Activated naive CD4-positive, alpha-beta T cell treated with anti-CD3 and anti-CD28 coated beads, Interleukin-2, amount 50 U/mL, for 24 hours (primary cell): ENCODE data around the gene HTR1D.
A peak's percentile ranks its signal among the peaks of the same experiment; 100 is the strongest.
"Not testable (repeated sequence)": the region's sequence is repeated elsewhere in the genome, so short reads cannot be mapped to it uniquely, and the experiment has no call there.

Source experiments
- H3K27ac Mint-ChIP-seq: one replicate; pipeline ENCODE4 v1.8.0; 2021; ENCODE audit warnings: mild to moderate bottlenecking, mixed read lengths
- H3K27me3 Mint-ChIP-seq: one replicate; pipeline ENCODE4 v1.8.0; 2021; ENCODE audit warnings: mixed read lengths
- H3K36me3 Mint-ChIP-seq: one replicate; pipeline ENCODE4 v1.8.0; 2021; ENCODE audit warnings: mixed read lengths
- H3K4me1 Mint-ChIP-seq: one replicate; pipeline ENCODE4 v1.8.0; 2021; ENCODE audit warnings: mixed read lengths
- H3K4me3 Mint-ChIP-seq: one replicate; pipeline ENCODE4 v1.8.0; 2021; ENCODE audit warnings: mild to moderate bottlenecking, mixed read lengths
- H3K9me3 Mint-ChIP-seq: one replicate; pipeline ENCODE4 v1.8.0; 2021; ENCODE audit warnings: mixed read lengths

Gene HTR1D

DNA sequence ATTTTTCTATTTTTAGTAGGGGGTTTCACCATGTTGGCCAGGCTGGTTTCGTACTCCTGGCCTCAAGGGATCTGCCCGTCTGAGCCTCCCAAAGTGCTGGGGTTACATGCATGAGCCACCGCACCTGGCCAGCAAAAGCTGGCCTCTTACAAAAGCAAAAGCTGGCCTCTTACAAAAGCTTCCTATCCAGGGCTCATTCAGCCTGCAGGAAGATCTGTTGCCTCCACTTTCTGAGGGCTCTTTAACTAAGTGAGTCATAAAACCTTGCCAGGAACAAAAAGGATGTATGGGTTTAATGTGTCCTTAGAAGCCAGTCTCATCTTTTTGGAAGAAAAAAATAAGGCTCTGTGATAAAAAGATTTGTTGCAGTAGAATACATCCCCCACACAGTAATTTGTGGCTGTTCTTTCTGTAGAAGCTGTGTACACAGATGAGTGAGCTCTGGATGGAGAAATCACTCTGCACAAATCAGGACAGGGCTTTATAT, 15.0 kb downstream of the HTR1D start:
- no peaks in the 10 kb centered on the region for H3K9me3 Mint-ChIP-seq
- no peak overlapping the region for H3K27ac Mint-ChIP-seq
- no peak overlapping the region for H3K4me3 Mint-ChIP-seq
- H3K27me3 Mint-ChIP-seq = no peaks in the 10 kb centered on the region
- no peaks in the 10 kb centered on the region for H3K4me1 Mint-ChIP-seq
- H3K36me3 Mint-ChIP-seq = no peaks in the 10 kb centered on the region

DNA sequence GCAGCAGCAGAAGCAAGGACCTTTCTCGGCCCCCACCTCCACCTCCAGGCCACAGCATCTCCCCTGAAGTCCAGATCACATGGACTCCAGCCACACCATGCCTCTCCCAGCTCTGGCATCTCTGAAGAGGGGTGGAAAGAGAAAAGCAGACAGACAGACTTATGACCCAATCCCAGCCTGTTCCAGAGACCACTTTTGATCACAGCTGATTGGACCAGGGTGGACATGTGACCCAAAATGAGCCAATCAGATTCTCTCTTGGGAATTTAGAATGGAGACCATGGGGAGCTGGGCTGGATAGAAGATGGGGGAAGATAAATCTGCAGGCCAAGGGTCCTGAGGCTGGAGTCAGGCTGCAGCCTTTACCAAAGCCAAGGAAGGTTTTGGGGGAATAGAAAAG, 16.4 kb downstream of the HTR1D start:
- Mint-ChIP-seq H3K27ac (no peak overlapping the region), H3K4me3 (no peak overlapping the region), H3K9me3 (no peaks in the 10 kb centered on the region), H3K36me3 (no peaks in the 10 kb centered on the region), H3K4me1 (no peaks in the 10 kb centered on the region), H3K27me3 (no peaks in the 10 kb centered on the region)

GRCh38 chr1:23198373-23198772, 18.9 kb downstream of the HTR1D start:
- Mint-ChIP-seq H3K4me3 (no peak overlapping the region), H3K4me1 (no peaks in the 10 kb centered on the region), H3K36me3 (no peaks in the 10 kb centered on the region), H3K9me3 (no peaks in the 10 kb centered on the region), H3K27ac (no peak overlapping the region), H3K27me3 (no peaks in the 10 kb centered on the region)

DNA sequence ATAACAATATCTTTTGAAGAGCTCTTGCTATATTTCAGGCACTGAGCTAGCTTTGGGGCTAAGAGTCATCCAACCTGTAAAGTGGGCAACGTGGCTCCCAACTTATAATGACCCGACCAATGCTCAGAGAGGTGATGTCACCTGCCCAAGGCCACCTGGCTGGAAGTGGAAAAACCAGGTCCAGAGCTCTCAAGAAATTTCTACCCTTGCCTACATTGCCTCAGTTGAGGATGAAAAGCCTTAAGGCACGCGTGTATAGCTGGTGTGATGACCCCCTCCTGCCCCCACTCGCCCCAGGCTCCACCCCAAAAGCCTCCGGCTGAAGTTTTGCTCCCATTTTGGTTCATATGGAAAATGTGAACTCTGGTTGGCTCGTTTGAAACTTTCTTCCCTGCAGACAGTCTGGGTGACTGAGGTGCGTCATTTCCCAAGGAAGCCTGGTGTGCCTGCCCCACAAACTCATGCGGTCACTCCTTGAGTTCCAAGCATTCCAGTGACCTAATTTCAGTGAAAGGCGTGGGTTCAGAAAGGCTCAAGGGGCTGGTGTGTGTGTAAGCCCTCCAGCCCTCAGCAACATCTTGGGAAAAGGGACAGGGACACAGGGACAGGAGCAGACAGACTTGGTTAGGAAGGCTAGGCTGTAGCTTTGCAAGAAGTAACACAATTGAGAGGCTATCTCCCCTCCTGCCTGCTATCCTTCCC, 20.5 kb downstream of the HTR1D start:
- Mint-ChIP-seq H3K4me3 (no peak overlapping the region), H3K27ac (no peak overlapping the region), H3K36me3 (no peaks in the 10 kb centered on the region), H3K27me3 (peaks cover 2% of the 10 kb centered on the region), H3K4me1 (no peaks in the 10 kb centered on the region), H3K9me3 (no peaks in the 10 kb centered on the region)

DNA sequence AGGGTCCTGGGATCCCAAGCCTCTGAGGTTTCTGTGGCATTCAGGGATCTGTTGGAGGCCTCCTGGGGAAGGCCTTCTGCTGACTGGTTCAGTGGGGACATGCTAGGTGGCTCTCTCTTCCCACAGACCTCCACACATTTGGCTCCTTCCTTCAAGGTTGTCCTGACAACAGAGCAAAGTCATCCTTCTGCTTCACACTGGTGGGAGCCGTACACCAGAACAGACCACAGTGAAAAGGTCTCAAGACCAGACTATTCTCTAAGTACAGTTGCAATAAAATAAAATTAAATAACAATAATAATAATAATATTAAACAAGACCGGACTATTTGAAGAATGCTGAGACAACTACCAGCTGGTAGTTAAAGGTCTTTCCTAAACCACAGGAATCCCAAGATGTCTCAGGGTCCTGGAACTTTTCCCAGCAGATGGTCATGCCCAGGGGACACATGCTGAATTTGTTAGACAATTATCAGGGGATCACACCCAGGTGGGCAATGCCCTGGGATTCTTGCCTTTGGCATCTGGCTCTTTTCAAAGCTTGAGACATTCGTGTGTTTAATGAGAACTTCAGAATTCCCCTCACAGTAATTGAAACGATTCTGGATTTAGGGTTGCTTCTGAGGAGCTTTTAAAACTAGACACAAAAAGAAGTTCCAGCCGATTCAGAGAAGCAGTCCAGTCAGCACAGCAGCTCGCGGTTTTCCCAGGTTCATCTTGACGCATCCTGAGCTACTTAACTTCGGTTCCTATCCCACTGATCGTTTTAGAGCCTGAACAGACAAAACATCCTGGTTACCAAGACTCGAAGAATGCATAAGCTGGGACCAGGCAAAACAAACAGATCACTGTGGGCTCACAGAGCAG, 22.9 kb downstream of the HTR1D start:
- no peak overlapping the region for H3K27ac Mint-ChIP-seq
- H3K9me3 Mint-ChIP-seq = no peaks in the 10 kb centered on the region
- no peaks in the 10 kb centered on the region for H3K36me3 Mint-ChIP-seq
- H3K27me3 Mint-ChIP-seq = peaks cover 2% of the 10 kb centered on the region
- H3K4me1 Mint-ChIP-seq = no peaks in the 10 kb centered on the region
- no peak overlapping the region for H3K4me3 Mint-ChIP-seq

DNA sequence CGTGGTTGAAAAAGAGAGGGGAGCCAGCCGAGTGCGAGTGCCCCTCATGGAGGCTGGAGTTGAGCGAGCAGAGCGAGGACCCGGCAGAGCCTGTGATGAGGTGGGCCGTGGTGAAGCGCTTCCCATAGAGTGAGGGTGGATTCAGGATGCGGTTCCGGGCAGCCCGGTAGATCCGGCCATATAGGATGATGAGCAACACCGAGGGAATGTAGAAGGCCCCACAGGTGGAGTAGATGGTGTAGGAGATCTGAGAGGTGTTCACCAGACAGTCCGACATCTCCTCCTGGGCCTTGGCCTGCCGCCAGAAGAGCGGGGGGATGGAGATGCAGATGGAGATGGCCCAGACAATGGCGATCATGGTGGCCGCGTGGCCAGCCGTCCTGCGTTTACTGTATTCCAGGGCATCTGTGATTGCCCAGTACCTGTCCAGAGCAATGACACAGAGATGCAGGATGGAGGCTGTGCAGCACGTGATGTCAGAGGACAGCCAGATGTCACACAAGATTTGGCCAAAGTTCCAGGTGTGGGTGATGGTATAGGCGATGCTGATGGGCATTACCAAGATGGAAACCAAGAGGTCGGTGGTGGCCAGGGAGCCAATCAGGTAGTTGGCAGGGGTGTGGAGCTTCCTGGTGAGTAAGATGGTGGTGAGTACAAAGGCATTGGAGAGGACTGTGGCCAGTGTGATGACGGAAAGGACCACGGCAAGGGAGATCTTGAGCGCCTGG, 23.7 kb downstream of the HTR1D start:
- Mint-ChIP-seq H3K4me3 (no peak overlapping the region), H3K9me3 (no peaks in the 10 kb centered on the region), H3K27ac (no peak overlapping the region), H3K36me3 (no peaks in the 10 kb centered on the region), H3K4me1 (no peaks in the 10 kb centered on the region), H3K27me3 (peaks cover 2% of the 10 kb centered on the region)

DNA sequence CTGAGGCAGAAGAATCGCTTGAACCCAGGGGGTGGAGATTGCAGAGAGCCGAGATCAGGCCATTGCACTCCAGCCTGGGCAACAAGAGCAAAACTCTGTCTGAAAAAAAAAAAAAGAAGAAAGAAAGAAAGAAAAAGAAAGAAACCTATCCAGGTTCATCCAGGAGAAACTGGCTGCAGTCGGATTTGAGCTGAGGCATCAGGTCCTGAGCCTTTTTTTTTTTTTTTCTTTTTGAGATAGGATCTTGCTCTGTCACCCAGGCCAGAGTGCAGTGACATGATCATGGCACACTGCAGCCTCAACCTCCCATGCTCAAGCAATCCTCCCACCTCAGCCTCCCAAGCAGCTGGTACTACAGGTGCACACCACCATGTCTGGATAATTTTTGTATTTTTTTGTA, 26.1 kb downstream of the HTR1D start:
- Mint-ChIP-seq H3K9me3 (no peaks in the 10 kb centered on the region), H3K27ac (no peak overlapping the region), H3K27me3 (peaks cover 2% of the 10 kb centered on the region), H3K4me3 (no peak overlapping the region), H3K36me3 (no peaks in the 10 kb centered on the region), H3K4me1 (no peaks in the 10 kb centered on the region)

DNA sequence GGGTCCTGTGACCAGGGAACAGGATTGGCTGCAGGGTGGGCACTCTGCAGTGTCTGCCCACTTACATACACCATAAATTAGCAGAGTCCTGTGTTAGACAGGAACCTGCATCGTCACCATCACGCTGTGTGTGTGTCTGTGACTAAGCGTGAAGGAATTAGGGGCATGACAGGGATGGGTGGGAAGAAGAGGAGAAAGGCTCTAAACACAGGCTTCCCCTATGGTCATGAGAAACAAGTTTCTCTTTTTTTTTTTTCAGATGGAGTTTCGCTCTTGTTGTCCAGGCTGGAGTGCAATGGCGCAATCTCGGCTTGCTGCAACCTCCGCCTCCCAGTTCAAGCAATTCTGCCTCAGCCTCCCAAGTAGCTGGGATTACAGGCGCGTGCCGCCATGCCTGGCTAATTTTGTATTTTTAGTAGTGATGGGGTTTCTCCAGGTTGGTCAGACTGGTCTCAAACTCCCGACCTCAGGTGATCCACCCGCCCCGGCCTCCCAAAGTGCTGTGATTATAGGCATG, 28.3 kb downstream of the HTR1D start:
- not testable (repeated sequence) for H3K4me1 Mint-ChIP-seq, H3K27me3 Mint-ChIP-seq, H3K27ac Mint-ChIP-seq, H3K36me3 Mint-ChIP-seq, H3K4me3 Mint-ChIP-seq, H3K9me3 Mint-ChIP-seq

GRCh38 chr1:23188434-23188884, 28.8 kb downstream of the HTR1D start:
- Mint-ChIP-seq H3K27ac (no peak overlapping the region), H3K4me1 (peaks cover 4% of the 10 kb centered on the region), H3K4me3 (no peak overlapping the region), H3K27me3 (peaks cover 2% of the 10 kb centered on the region), H3K9me3 (no peaks in the 10 kb centered on the region), H3K36me3 (no peaks in the 10 kb centered on the region)

- H3K27me3 Mint-ChIP-seq = peaks cover 2% of the 10 kb centered on the region
- H3K27ac Mint-ChIP-seq = no peak overlapping the region
- no peaks in the 10 kb centered on the region for H3K9me3 Mint-ChIP-seq
- H3K36me3 Mint-ChIP-seq = no peaks in the 10 kb centered on the region
- no peak overlapping the region for H3K4me3 Mint-ChIP-seq
- H3K4me1 Mint-ChIP-seq = peaks cover 4% of the 10 kb centered on the region
Measured at GRCh38 chr1:23187637-23188036, 29.7 kb downstream of the HTR1D start.

GRCh38 chr1:23185381-23185780, 31.9 kb downstream of the HTR1D start:
- Mint-ChIP-seq H3K9me3 (no peaks in the 10 kb centered on the region), H3K4me1 (peaks cover 4% of the 10 kb centered on the region), H3K27ac (no peak overlapping the region), H3K27me3 (no peaks in the 10 kb centered on the region), H3K36me3 (no peaks in the 10 kb centered on the region), H3K4me3 (no peak overlapping the region)

DNA sequence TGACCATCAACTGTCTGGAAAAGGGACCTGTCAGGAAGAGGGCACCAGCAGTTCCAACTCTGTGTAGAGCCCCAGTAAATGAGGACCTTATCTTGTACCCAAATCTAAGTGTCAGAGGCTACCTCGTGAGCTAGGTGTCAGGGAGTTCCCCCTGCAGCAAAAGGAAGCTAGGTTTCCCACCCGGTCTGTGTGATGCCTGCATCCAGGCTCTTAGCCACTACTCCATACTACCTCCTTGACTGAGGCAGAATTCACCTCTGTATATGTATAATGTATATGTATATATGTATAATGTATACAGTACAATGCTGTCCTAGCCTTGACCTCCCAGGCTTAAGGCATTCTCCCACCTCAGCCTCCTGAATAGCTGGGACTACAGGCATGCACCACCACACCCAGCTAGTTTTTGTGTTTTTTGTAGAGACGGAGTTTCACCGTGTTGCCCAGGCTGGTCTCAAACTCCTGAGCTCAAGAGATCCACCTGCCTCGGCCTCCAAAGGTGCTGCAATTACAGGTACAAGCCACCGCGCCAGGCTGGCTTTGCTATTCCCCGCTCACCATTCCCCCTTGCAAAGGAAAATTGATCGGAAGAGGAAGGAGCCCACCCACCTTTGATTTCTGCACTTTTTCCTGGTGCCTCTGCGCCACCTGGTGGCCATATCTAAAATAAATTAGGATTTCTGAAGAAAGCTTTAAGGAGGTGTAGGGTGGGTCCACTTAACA, 32.9 kb downstream of the HTR1D start:
- no peak overlapping the region for H3K27ac Mint-ChIP-seq
- H3K9me3 Mint-ChIP-seq = no peaks in the 10 kb centered on the region
- H3K36me3 Mint-ChIP-seq = no peaks in the 10 kb centered on the region
- H3K4me3 Mint-ChIP-seq = peak overlapping the region; percentile 73
- peaks cover 4% of the 10 kb centered on the region for H3K4me1 Mint-ChIP-seq
- no peaks in the 10 kb centered on the region for H3K27me3 Mint-ChIP-seq

DNA sequence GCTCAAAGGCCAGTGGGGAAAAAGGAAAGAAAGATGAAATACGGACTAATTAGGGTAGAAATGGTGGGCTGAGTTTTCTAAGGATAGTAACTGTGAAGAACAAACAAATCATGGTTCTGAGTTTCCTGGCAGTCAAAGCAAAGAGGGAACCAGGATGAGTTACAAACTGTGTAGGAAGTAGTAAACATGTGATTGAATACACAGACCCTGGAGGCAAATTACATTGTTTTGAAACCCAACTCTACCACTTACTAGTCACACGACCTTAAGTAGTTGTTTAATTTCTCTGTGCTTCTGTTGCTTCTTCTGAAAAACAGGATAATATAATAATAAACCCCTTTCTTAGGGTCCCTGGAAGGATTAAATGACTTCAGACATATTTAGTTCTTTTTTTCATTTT, 37.4 kb downstream of the HTR1D start:
- Mint-ChIP-seq H3K36me3 (no peaks in the 10 kb centered on the region), H3K4me3 (no peak overlapping the region), H3K27ac (no peak overlapping the region), H3K4me1 (peaks cover 19% of the 10 kb centered on the region), H3K27me3 (no peaks in the 10 kb centered on the region), H3K9me3 (no peaks in the 10 kb centered on the region)

GRCh38 chr1:23178950-23179349, 38.4 kb downstream of the HTR1D start:
- H3K4me3 Mint-ChIP-seq = peak overlapping the region; percentile 31

DNA sequence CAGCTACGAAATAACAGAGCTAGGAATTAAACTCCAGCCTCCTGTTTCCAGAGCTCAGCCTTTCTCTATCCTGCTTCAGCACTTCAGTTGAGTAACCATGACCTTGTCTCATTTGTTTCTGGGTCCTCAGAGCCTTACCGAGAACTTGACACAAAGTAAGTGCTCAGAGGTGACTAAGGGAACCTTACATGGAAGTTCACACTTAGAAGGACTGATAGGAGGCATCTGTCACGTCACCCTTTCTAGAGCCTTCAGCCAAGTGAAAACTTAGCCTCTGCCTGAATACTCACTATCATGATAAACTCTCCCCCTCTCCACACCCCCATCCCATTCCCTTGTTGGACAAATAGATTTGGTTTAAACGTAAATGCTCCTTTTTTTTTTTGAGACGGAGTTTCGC, 38.9 kb downstream of the HTR1D start:
- no peaks in the 10 kb centered on the region for H3K9me3 Mint-ChIP-seq
- H3K4me1 Mint-ChIP-seq = peaks cover 23% of the 10 kb centered on the region
- H3K36me3 Mint-ChIP-seq = no peaks in the 10 kb centered on the region
- no peak overlapping the region for H3K27ac Mint-ChIP-seq
- H3K27me3 Mint-ChIP-seq = no peaks in the 10 kb centered on the region
- H3K4me3 Mint-ChIP-seq = peak overlapping the region; percentile 77

More at GRCh38 chr1:23178950-23179349, 38.4 kb downstream of the HTR1D start:
- Mint-ChIP-seq H3K27me3 (no peaks in the 10 kb centered on the region), H3K4me1 (peaks cover 23% of the 10 kb centered on the region), H3K27ac (no peak overlapping the region), H3K9me3 (no peaks in the 10 kb centered on the region), H3K36me3 (no peaks in the 10 kb centered on the region)
